H9 (cell line): ENCODE data around the gene ZNF213. TPM values are rescaled to one million over a fixed set of nuclear protein-coding genes. Genes with fewer than 3 reads are reported as not detected.

Source experiments
- DNase-seq: peaks from one replicate; pipeline ENCODE4 v3.0.0-alpha.2; 2017
- H2AFZ ChIP-seq: one replicate; pipeline ENCODE4 v1.6.1; 2013; ENCODE audit warnings: mild to moderate bottlenecking, low read length, control low read depth, moderate library complexity
- H2AK5ac ChIP-seq: 2 replicates; pipeline ENCODE4 v1.6.1; 2013; ENCODE audit warnings: low read length, control low read depth, mixed read lengths; ENCODE audit not compliant: insufficient read length
- H2BK120ac ChIP-seq: one replicate; pipeline ENCODE4 v1.6.1; 2013; ENCODE audit warnings: low read depth, mild to moderate bottlenecking, low read length, control low read depth, inconsistent platforms; ENCODE audit not compliant: poor library complexity, severe bottlenecking
- H2BK12ac ChIP-seq: 2 replicates; pipeline ENCODE4 v1.6.1; 2013; ENCODE audit warnings: low read length, control low read depth, mixed read lengths, low read depth; ENCODE audit not compliant: insufficient read length
- H2BK15ac ChIP-seq: 2 replicates; pipeline ENCODE4 v1.6.1; 2013; ENCODE audit warnings: low read depth, low read length, control low read depth
- H2BK20ac ChIP-seq: one replicate; pipeline ENCODE4 v1.6.1; 2013; ENCODE audit warnings: low read depth, mild to moderate bottlenecking, low read length, control low read depth, inconsistent platforms; ENCODE audit not compliant: poor library complexity, severe bottlenecking
- H2BK5ac ChIP-seq: 2 replicates; pipeline ENCODE4 v1.6.1; 2013; ENCODE audit warnings: low read length, control low read depth, mixed read lengths; ENCODE audit not compliant: insufficient read length
- H3K14ac ChIP-seq: 2 replicates; pipeline ENCODE4 v1.6.1; 2013; ENCODE audit warnings: low read length, control low read depth; ENCODE audit not compliant: insufficient read depth
- H3K18ac ChIP-seq: 2 replicates; pipeline ENCODE4 v1.6.1; 2013; ENCODE audit warnings: low read depth, mild to moderate bottlenecking, mixed read lengths, low read length, control low read depth; ENCODE audit not compliant: insufficient read length
- H3K23ac ChIP-seq: 2 replicates; pipeline ENCODE4 v1.6.1; 2013; ENCODE audit warnings: low read length, control low read depth, mixed read lengths, low read depth; ENCODE audit not compliant: insufficient read length
- H3K23me2 ChIP-seq: 2 replicates; pipeline ENCODE4 v1.6.1; 2013; ENCODE audit warnings: low read depth, mild to moderate bottlenecking, mixed read lengths, low read length, control low read depth; ENCODE audit not compliant: insufficient read length, poor library complexity, severe bottlenecking
- H3K27ac ChIP-seq: 2 replicates; pipeline ENCODE4 v1.5.1; 2013; ENCODE audit warnings: low read length, control low read depth, mixed read lengths, low read depth; ENCODE audit not compliant: insufficient read length
- H3K27me3 ChIP-seq: 2 replicates; pipeline ENCODE4 v1.6.1; 2013; ENCODE audit warnings: low read length, control low read depth, inconsistent platforms; ENCODE audit not compliant: insufficient read depth
- H3K4ac ChIP-seq: 2 replicates; pipeline ENCODE4 v1.6.1; 2013; ENCODE audit warnings: low read depth, mild to moderate bottlenecking, control low read depth, inconsistent platforms, low read length, moderate library complexity
- H3K4me1 ChIP-seq: 2 replicates; pipeline ENCODE4 v1.6.1; 2013; ENCODE audit warnings: low read length, control low read depth, inconsistent platforms; ENCODE audit not compliant: insufficient read depth
- H3K4me2 ChIP-seq: 2 replicates; pipeline ENCODE4 v1.6.1; 2013; ENCODE audit warnings: low read length, control low read depth, mixed read lengths; ENCODE audit not compliant: insufficient read length, insufficient read depth
- H3K56ac ChIP-seq: 2 replicates; pipeline ENCODE4 v1.6.1; 2013; ENCODE audit warnings: low read depth, mild to moderate bottlenecking, mixed read lengths, low read length, control low read depth; ENCODE audit not compliant: insufficient read length
- H3K79me1 ChIP-seq: 2 replicates; pipeline ENCODE4 v1.6.1; 2013; ENCODE audit warnings: low read depth, mild to moderate bottlenecking, moderate library complexity, low read length, control low read depth, inconsistent platforms; ENCODE audit not compliant: insufficient read depth, poor library complexity, severe bottlenecking
- H3K79me2 ChIP-seq: 2 replicates; pipeline ENCODE4 v1.6.1; 2013; ENCODE audit warnings: low read length, control low read depth, inconsistent platforms; ENCODE audit not compliant: insufficient read depth
- H3K9ac ChIP-seq: 2 replicates; pipeline ENCODE4 v1.6.1; 2013; ENCODE audit warnings: low read length, control low read depth, mixed read lengths; ENCODE audit not compliant: insufficient read length; ENCODE audit errors: extremely low read depth
- H3K9me3 ChIP-seq: one replicate; pipeline ENCODE4 v1.6.1; 2013; ENCODE audit warnings: low read depth, low read length, inconsistent platforms; ENCODE audit not compliant: control insufficient read depth
- H3T11ph ChIP-seq: one replicate; pipeline ENCODE4 v1.6.1; 2013; ENCODE audit warnings: mild to moderate bottlenecking, low read length, control low read depth, inconsistent platforms
- H4K20me1 ChIP-seq: one replicate; pipeline ENCODE4 v1.6.1; 2013; ENCODE audit not compliant: control insufficient read depth, insufficient read length, insufficient read depth
- H4K5ac ChIP-seq: 2 replicates; pipeline ENCODE4 v1.6.1; 2013; ENCODE audit warnings: low read depth, mild to moderate bottlenecking, mixed read lengths, low read length, control low read depth; ENCODE audit not compliant: insufficient read length
- H4K8ac ChIP-seq: replicated peaks from 2 replicates; pipeline ENCODE4 v1.6.1; 2013; ENCODE audit warnings: low read length, control low read depth, mixed read lengths, low read depth; ENCODE audit not compliant: insufficient read length
- H4K91ac ChIP-seq: 2 replicates; pipeline ENCODE4 v1.6.1; 2013; ENCODE audit warnings: low read depth, mild to moderate bottlenecking, moderate library complexity, mixed read lengths, low read length, control low read depth; ENCODE audit not compliant: insufficient read length
- H3K27ac Mint-ChIP-seq, 3 experiments: 2 replicates in 2 of 3; 3 replicates in 1 of 3; pipeline ENCODE4 v1.8.0; 2020 to 2021; ENCODE audit warnings: mixed read lengths in 3 of 3, mild to moderate bottlenecking in 1 of 3, moderate library complexity in 1 of 3
- H3K27me3 Mint-ChIP-seq: 2 replicates; pipeline ENCODE4 v1.8.0; 2021; ENCODE audit warnings: low read depth, mild to moderate bottlenecking, moderate library complexity, mixed read lengths
- H3K36me3 Mint-ChIP-seq, 3 experiments: 2 replicates in 2 of 3; 3 replicates in 1 of 3; pipeline ENCODE4 v1.8.0; 2020 to 2021; ENCODE audit warnings: low read depth in 3 of 3, mixed read lengths in 3 of 3; ENCODE audit not compliant: insufficient read depth in 1 of 3
- H3K4me1 Mint-ChIP-seq, 2 experiments: 2 replicates each; pipeline ENCODE4 v1.8.0; 2020; ENCODE audit warnings: mixed read lengths in 2 of 2
- H3K4me3 Mint-ChIP-seq, 2 experiments: 2 replicates in 1 of 2; 3 replicates in 1 of 2; pipeline ENCODE4 v1.8.0; 2020 to 2021; ENCODE audit warnings: mild to moderate bottlenecking in 2 of 2, mixed read lengths in 2 of 2, moderate library complexity in 1 of 2
- H3K9me3 Mint-ChIP-seq, 2 experiments: 2 replicates in 1 of 2; 3 replicates in 1 of 2; pipeline ENCODE4 v1.8.0; 2020; ENCODE audit warnings: mild to moderate bottlenecking in 2 of 2, mixed read lengths in 2 of 2, moderate library complexity in 1 of 2
- WGBS: extraction: QIAGEN DNeasy Blood & Tissue Kit; methylation state at CpG from one replicate; pipeline ENCODE4 v1.1.7; 2013; ENCODE audit warnings: missing lambda C conversion rate, low lambda C conversion rate, mixed read lengths; ENCODE audit not compliant: insufficient read length; ENCODE audit errors: extremely low coverage; 5-methylcytosine and 5-hydroxymethylcytosine counted together
- total RNA-seq: library from RNA; stranded (reverse); gene quantifications from 2 replicates; pipeline ENCODE4 v1.2.1, GENCODE V29; 2021
- TF ChIP-seq, protein P1 (sequence below): fragments of 200-600 bp; sonication (generic); conservative IDR thresholded peaks from 3 replicates; pipeline ENCODE4 v1.8.0; 2021; ENCODE audit warnings: antibody characterized with exemption, mild to moderate bottlenecking

The ZNF213 gene
- total RNA-seq, 1 experiment from 2014 or later, result 6.4 TPM

- H3K56ac ChIP-seq, result no peak overlapping the region
- Mint-ChIP-seq H3K27me3 (peaks cover 11% of the 10 kb centered on the region), H3K9me3 (peaks cover 0 to 8% of the 10 kb centered on the region in 2 experiments; a peak in 3 of 5 replicates), H3K4me1 (peaks cover 3 to 15% of the 10 kb centered on the region in 2 experiments; a peak in 3 of 4 replicates), H3K27ac (no peak overlapping the region), H3K36me3 (no peaks in the 10 kb centered on the region; a peak in 1 of 7 replicates), H3K4me3 (peak overlapping the region; percentile 31 to 69; a peak in 4 of 5 replicates)
- H2BK120ac ChIP-seq, result no peak overlapping the region
- no peak overlapping the region for H2AK5ac ChIP-seq
- H4K91ac ChIP-seq, result no peak overlapping the region
- H2BK12ac ChIP-seq, result no peak overlapping the region
- H3K23me2 ChIP-seq, result peaks cover 13% of the 10 kb centered on the region
- no peaks in the 10 kb centered on the region for H3K79me2 ChIP-seq
- TF ChIP-seq, protein P1, sequence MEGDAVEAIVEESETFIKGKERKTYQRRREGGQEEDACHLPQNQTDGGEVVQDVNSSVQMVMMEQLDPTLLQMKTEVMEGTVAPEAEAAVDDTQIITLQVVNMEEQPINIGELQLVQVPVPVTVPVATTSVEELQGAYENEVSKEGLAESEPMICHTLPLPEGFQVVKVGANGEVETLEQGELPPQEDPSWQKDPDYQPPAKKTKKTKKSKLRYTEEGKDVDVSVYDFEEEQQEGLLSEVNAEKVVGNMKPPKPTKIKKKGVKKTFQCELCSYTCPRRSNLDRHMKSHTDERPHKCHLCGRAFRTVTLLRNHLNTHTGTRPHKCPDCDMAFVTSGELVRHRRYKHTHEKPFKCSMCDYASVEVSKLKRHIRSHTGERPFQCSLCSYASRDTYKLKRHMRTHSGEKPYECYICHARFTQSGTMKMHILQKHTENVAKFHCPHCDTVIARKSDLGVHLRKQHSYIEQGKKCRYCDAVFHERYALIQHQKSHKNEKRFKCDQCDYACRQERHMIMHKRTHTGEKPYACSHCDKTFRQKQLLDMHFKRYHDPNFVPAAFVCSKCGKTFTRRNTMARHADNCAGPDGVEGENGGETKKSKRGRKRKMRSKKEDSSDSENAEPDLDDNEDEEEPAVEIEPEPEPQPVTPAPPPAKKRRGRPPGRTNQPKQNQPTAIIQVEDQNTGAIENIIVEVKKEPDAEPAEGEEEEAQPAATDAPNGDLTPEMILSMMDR, result no peak
- H3T11ph ChIP-seq, result no peak overlapping the region
- no peak overlapping the region for H3K23ac ChIP-seq
- H4K20me1 ChIP-seq, result no peaks in the 10 kb centered on the region
- H2BK5ac ChIP-seq, result no peak overlapping the region
- H4K5ac ChIP-seq, result no peak overlapping the region
- no peak overlapping the region for H3K14ac ChIP-seq
- no peaks in the 10 kb centered on the region for H3K79me1 ChIP-seq
- H3K27me3 ChIP-seq, result no peaks in the 10 kb centered on the region; the same call in 1 of the 2 replicates
- no peak overlapping the region for H2BK15ac ChIP-seq
- no peaks in the 10 kb centered on the region for H3K9me3 ChIP-seq
- no peak overlapping the region for H2AFZ ChIP-seq
- no peak overlapping the region for H3K4ac ChIP-seq
- DNase-seq, result no peak
- no peak overlapping the region for H3K4me2 ChIP-seq
- H4K8ac ChIP-seq, result no peak overlapping the region
- H3K9ac ChIP-seq, result no peak overlapping the region
- no peak overlapping the region for H3K27ac ChIP-seq
- WGBS, result no CpG with 5 or more reads among the region's 36 CpGs
- no peak overlapping the region for H2BK20ac ChIP-seq
- no peak overlapping the region for H3K18ac ChIP-seq
- peaks cover 2% of the 10 kb centered on the region; the same call in 1 of the 2 replicates for H3K4me1 ChIP-seq
Observed at GRCh38 chr16:3161235-3162018, 26.6 kb downstream of the ZNF213 start.
